HEK293 (cell line): Measurements from ENCODE around the gene TST.

Experiments
- CTCF ChIA-PET: fragments of 350-600 bp; formaldehyde crosslinking; extraction: SDS; loops from one replicate; lab custom pipeline; 2021; ENCODE audit warnings: antibody characterized with exemption; lab: Yijun Ruan, JAX
- POLR2A ChIA-PET: fragments of 300-600 bp; formaldehyde crosslinking; extraction: SDS; loops from one replicate; lab custom pipeline; 2020; ENCODE audit warnings: antibody characterized with exemption, inconsistent platforms; lab: Yijun Ruan, JAX
- H3K27ac ChIP-seq: fragments of 200-500 bp; sonication (Bioruptor generic); 2 replicates; pipeline ENCODE4 v1.5.1; 2014; ENCODE audit warnings: low read depth, low read length, control low read depth, inconsistent platforms; ENCODE audit errors: extremely low read depth
- H3K36me3 ChIP-seq, 2 experiments: fragments of 200-500 bp in 1 of 2; sonication (Bioruptor generic) in 1 of 2; 1 replicate in 1 of 2; 2 replicates in 1 of 2; pipeline ENCODE4 v1.5.1; 2014 to 2017; ENCODE audit warnings: inconsistent platforms in 2 of 2, low read length in 2 of 2; ENCODE audit not compliant: control insufficient read depth in 2 of 2, insufficient read depth in 1 of 2
- H3K4me1 ChIP-seq: fragments of 200-500 bp; sonication (Bioruptor generic); 2 replicates; pipeline ENCODE4 v1.5.1; 2014; ENCODE audit warnings: mild to moderate bottlenecking, low read length, inconsistent platforms; ENCODE audit not compliant: control insufficient read depth, insufficient read depth
- H3K4me3 ChIP-seq: 2 replicates; pipeline ENCODE4 v1.5.1; 2011; ENCODE audit warnings: low read depth, mild to moderate bottlenecking, control low read depth, low read length, moderate library complexity
- H3K9me3 ChIP-seq: fragments of 200-500 bp; sonication (Bioruptor generic); 2 replicates; pipeline ENCODE4 v1.5.1; 2014; ENCODE audit warnings: low read depth, low read length, inconsistent platforms; ENCODE audit not compliant: control insufficient read depth, insufficient read depth
- GLI2 ChIP-seq: fragments of 450-650 bp; formaldehyde crosslinking; IDR thresholded peaks from 2 replicates; pipeline ENCODE4; 2017; ENCODE audit warnings: missing biosample characterization, missing genetic modification characterization, low read depth, borderline replicate concordance
- GLIS2 ChIP-seq: fragments of 450-650 bp; formaldehyde crosslinking; IDR thresholded peaks from 2 replicates; pipeline ENCODE4 v1.5.1; 2016; ENCODE audit warnings: missing biosample characterization, missing genetic modification characterization
- IKZF3 ChIP-seq: fragments of 450-650 bp; IDR thresholded peaks from 2 replicates; pipeline ENCODE4 v1.5.0; 2018; ENCODE audit warnings: missing biosample characterization, mild to moderate bottlenecking, missing genetic modification characterization, moderate library complexity
- REPIN1 ChIP-seq: fragments of 450-650 bp; formaldehyde crosslinking; IDR thresholded peaks from 2 replicates; pipeline ENCODE4 v1.5.1; 2017; ENCODE audit warnings: missing biosample characterization, missing genetic modification characterization, low read depth
- SP2 ChIP-seq: fragments of 450-650 bp; formaldehyde crosslinking; IDR thresholded peaks from 2 replicates; pipeline ENCODE4 v1.5.1; 2016; ENCODE audit warnings: missing biosample characterization, missing genetic modification characterization
- SP3 ChIP-seq: fragments of 450-650 bp; formaldehyde crosslinking; IDR thresholded peaks from 2 replicates; pipeline ENCODE4 v1.5.1; 2016; ENCODE audit warnings: missing biosample characterization, missing genetic modification characterization
- YY2 ChIP-seq: fragments of 450-650 bp; formaldehyde crosslinking; IDR thresholded peaks from 2 replicates; pipeline ENCODE4 v1.5.1; 2016; ENCODE audit warnings: missing biosample characterization, missing genetic modification characterization
- ZFP37 ChIP-seq: fragments of 450-650 bp; formaldehyde crosslinking; IDR thresholded peaks from 2 replicates; pipeline ENCODE4 v1.5.1; 2016; ENCODE audit warnings: missing biosample characterization, missing genetic modification characterization
- ZFP41 ChIP-seq: fragments of 450-650 bp; formaldehyde crosslinking; IDR thresholded peaks from 2 replicates; pipeline ENCODE4 v1.5.1; 2016; ENCODE audit warnings: missing biosample characterization, missing genetic modification characterization, borderline replicate concordance
- ZFP69B ChIP-seq: fragments of 450-650 bp; formaldehyde crosslinking; IDR thresholded peaks from 2 replicates; pipeline ENCODE4 v1.5.1; 2016; ENCODE audit warnings: missing biosample characterization, missing genetic modification characterization
- ZNF121 ChIP-seq: fragments of 450-650 bp; formaldehyde crosslinking; IDR thresholded peaks from 2 replicates; pipeline ENCODE4 v1.5.1; 2016; ENCODE audit warnings: missing biosample characterization, missing genetic modification characterization
- ZNF169 ChIP-seq: fragments of 450-650 bp; formaldehyde crosslinking; IDR thresholded peaks from 2 replicates; pipeline ENCODE4 v1.5.1; 2016; ENCODE audit warnings: missing biosample characterization, missing genetic modification characterization
- ZNF214 ChIP-seq: fragments of 450-650 bp; formaldehyde crosslinking; IDR thresholded peaks from 2 replicates; pipeline ENCODE4 v1.5.1; 2017; ENCODE audit warnings: missing biosample characterization, mild to moderate bottlenecking, missing genetic modification characterization, borderline replicate concordance
- ZNF324 ChIP-seq: fragments of 450-650 bp; formaldehyde crosslinking; IDR thresholded peaks from 2 replicates; pipeline ENCODE4 v1.5.1; 2016; ENCODE audit warnings: missing biosample characterization, missing genetic modification characterization
- ZNF335 ChIP-seq: fragments of 450-650 bp; formaldehyde crosslinking; conservative IDR thresholded peaks from 2 replicates; pipeline ENCODE4 v1.5.1; 2016; ENCODE audit warnings: missing biosample characterization, missing genetic modification characterization
- ZNF341 ChIP-seq: fragments of 450-650 bp; formaldehyde crosslinking; IDR thresholded peaks from 2 replicates; pipeline ENCODE4; 2016; ENCODE audit warnings: low read depth, missing biosample characterization, missing genetic modification characterization
- ZNF354C ChIP-seq: fragments of 450-650 bp; formaldehyde crosslinking; IDR thresholded peaks from 2 replicates; pipeline ENCODE4 v1.5.1; 2016; ENCODE audit warnings: missing biosample characterization, missing genetic modification characterization, low read depth, borderline replicate concordance
- ZNF391 ChIP-seq: fragments of 450-650 bp; formaldehyde crosslinking; IDR thresholded peaks from 2 replicates; pipeline ENCODE4 v1.5.1; 2016; ENCODE audit warnings: low read depth, missing biosample characterization, missing genetic modification characterization, borderline replicate concordance
- ZNF514 ChIP-seq: fragments of 450-650 bp; formaldehyde crosslinking; IDR thresholded peaks from 2 replicates; pipeline ENCODE4 v1.5.1; 2016; ENCODE audit warnings: missing biosample characterization, missing genetic modification characterization
- ZNF600 ChIP-seq: fragments of 450-650 bp; formaldehyde crosslinking; IDR thresholded peaks from 2 replicates; pipeline ENCODE4 v1.5.1; 2016; ENCODE audit warnings: missing biosample characterization, missing genetic modification characterization
- ZNF610 ChIP-seq: fragments of 450-650 bp; formaldehyde crosslinking; IDR thresholded peaks from 2 replicates; pipeline ENCODE4 v1.5.1; 2016; ENCODE audit warnings: missing biosample characterization, missing genetic modification characterization, borderline replicate concordance
- ZNF658 ChIP-seq: fragments of 450-650 bp; formaldehyde crosslinking; IDR thresholded peaks from 2 replicates; pipeline ENCODE4; 2016; ENCODE audit warnings: missing biosample characterization, missing genetic modification characterization
- TF ChIP-seq, protein P1 (sequence below): fragments of 450-650 bp; formaldehyde crosslinking; IDR thresholded peaks from 2 replicates; pipeline ENCODE4 v1.5.1; 2016; ENCODE audit warnings: missing biosample characterization, missing genetic modification characterization
- TF ChIP-seq, protein P2 (sequence below): fragments of 450-650 bp; formaldehyde crosslinking; IDR thresholded peaks from 2 replicates; pipeline ENCODE4 v1.5.1; 2017; ENCODE audit warnings: missing biosample characterization, missing genetic modification characterization
- TF ChIP-seq, protein P3 (sequence below): fragments of 450-650 bp; formaldehyde crosslinking; IDR thresholded peaks from 2 replicates; pipeline ENCODE4 v1.5.1; 2016; ENCODE audit warnings: missing biosample characterization, missing genetic modification characterization
- TF ChIP-seq, protein P4 (sequence below): fragments of 450-650 bp; formaldehyde crosslinking; optimal IDR thresholded peaks from 2 replicates; pipeline ENCODE3; 2016; ENCODE audit warnings: missing biosample characterization, mild to moderate bottlenecking, missing genetic modification characterization

The TST gene

DNA sequence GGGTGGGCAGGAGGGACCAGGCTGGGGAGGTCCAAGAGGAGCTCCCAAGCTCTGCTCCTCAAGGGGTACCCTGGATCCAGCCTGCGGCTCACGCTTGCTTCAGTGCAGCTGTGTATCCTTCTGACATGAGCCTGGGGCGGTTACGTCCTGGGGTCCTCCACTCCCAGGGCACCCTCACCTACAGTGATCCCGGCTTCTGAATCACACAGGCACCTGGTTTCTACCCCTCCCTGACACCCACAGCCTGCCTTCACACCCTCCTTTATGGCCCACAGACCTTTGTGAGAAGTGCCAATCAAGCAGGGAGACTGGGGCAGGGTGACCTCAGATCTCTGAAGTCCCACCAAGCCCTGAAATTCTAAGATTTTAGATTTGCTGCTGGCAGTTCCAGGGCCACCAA, 1.8 kb upstream of the TST start:
- Histone ChIP-seq H3K4me1 (no peaks in the 10 kb centered on the region), H3K9me3 (no peaks in the 10 kb centered on the region), H3K4me3 (no peak overlapping the region), H3K27ac (no peak overlapping the region), H3K36me3 (peaks cover 6 to 48% of the 10 kb centered on the region in 2 experiments; a peak in 2 of 3 replicates)
- CTCF ChIA-PET = interaction anchor here (0.6 to 4.3 kb wide), 16 partner anchors 10 to 1116 kb away, joined by 3 to 39 read pairs (median 5); no protein-coding TSS in a partner anchor
- POLR2A ChIA-PET = interaction anchor here (1.1 kb wide), 1 partner anchor 20 kb away, joined by 3 read pairs; no protein-coding TSS in a partner anchor
- TF ChIP-seq SP3 (tag by site-specific recombination) = no peak
- TF ChIP-seq, protein P1, sequence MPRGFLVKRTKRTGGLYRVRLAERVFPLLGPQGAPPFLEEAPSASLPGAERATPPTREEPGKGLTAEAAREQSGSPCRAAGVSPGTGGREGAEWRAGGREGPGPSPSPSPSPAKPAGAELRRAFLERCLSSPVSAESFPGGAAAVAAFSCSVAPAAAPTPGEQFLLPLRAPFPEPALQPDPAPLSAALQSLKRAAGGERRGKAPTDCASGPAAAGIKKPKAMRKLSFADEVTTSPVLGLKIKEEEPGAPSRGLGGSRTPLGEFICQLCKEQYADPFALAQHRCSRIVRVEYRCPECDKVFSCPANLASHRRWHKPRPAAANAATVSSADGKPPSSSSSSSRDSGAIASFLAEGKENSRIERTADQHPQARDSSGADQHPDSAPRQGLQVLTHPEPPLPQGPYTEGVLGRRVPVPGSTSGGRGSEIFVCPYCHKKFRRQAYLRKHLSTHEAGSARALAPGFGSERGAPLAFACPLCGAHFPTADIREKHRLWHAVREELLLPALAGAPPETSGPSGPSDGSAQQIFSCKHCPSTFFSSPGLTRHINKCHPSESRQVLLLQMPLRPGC (tag by site-specific recombination) = no peak
- no peak for TF ChIP-seq ZNF324 (tag by site-specific recombination)
- no peak for TF ChIP-seq ZFP41 (tag by site-specific recombination)
- TF ChIP-seq, protein P2, sequence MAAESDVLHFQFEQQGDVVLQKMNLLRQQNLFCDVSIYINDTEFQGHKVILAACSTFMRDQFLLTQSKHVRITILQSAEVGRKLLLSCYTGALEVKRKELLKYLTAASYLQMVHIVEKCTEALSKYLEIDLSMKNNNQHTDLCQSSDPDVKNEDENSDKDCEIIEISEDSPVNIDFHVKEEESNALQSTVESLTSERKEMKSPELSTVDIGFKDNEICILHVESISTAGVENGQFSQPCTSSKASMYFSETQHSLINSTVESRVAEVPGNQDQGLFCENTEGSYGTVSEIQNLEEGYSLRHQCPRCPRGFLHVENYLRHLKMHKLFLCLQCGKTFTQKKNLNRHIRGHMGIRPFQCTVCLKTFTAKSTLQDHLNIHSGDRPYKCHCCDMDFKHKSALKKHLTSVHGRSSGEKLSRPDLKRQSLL (tag by site-specific recombination) = no peak
- TF ChIP-seq ZNF514 (tag by site-specific recombination) = no peak
- TF ChIP-seq GLI2 = no peak
- no peak for TF ChIP-seq REPIN1 (tag by site-specific recombination)
- no peak for TF ChIP-seq ZNF658
- TF ChIP-seq GLIS2 (tag by site-specific recombination) = no peak
- TF ChIP-seq ZNF121 (tag by site-specific recombination) = no peak
- TF ChIP-seq ZNF169 (tag by site-specific recombination) = no peak
- TF ChIP-seq ZNF354C (tag by site-specific recombination) = no peak
- no peak for TF ChIP-seq ZNF341 (tag by site-specific recombination)
- no peak for TF ChIP-seq YY2 (tag by site-specific recombination)
- TF ChIP-seq IKZF3 (tag by site-specific recombination) = no peak
- TF ChIP-seq ZNF600 (tag by site-specific recombination) = no peak

DNA sequence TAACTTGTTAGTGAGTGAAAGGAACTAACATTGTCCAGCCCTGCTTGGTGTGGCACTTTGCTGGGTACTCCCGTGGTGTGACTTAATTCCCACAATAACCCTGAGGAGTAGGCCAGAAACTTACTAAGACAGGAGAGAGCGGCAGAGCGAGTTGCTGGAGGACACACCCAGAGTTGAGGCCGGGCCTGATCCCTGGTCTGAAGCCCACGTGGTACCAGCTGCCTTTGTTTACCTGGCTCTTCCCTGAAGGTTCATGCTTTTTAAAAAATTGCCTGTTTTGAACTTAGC, 889 bp upstream of the TST start:
- POLR2A ChIA-PET = interaction anchor here (1.1 to 3.0 kb wide), 6 partner anchors 7 to 177 kb away, joined by 3 to 13 read pairs (median 6); no protein-coding TSS in a partner anchor

More for the DNA sequence above, 889 bp upstream of the TST start:
- H3K36me3 ChIP-seq = peaks cover 4 to 39% of the 10 kb centered on the region in 2 experiments; a peak in 2 of 3 replicates
- CTCF ChIA-PET = interaction anchor here (0.9 to 4.3 kb wide), 5 partner anchors 11 to 34 kb away, joined by 4 to 39 read pairs (median 12); no protein-coding TSS in a partner anchor
- TF ChIP-seq, protein P3, sequence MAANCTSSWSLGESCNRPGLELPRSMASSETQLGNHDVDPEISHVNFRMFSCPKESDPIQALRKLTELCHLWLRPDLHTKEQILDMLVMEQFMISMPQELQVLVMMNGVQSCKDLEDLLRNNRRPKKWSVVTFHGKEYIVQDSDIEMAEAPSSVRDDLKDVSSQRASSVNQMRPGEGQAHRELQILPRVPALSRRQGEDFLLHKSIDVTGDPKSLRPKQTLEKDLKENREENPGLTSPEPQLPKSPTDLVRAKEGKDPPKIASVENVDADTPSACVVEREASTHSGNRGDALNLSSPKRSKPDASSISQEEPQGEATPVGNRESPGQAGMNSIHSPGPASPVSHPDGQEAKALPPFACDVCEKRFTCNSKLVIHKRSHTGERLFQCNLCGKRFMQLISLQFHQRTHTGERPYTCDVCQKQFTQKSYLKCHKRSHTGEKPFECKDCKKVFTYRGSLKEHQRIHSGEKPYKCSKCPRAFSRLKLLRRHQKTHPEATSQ (tag by site-specific recombination) = no peak
- TF ChIP-seq ZNF610 (tag by site-specific recombination) = 0 out of 2 replicates have a peak, but pooled peaks have one; percentile 9
- no peak for TF ChIP-seq ZFP69B (tag by site-specific recombination)
- TF ChIP-seq SP2 (tag by site-specific recombination) = no peak
- 0 out of 2 replicates have a peak, but pooled peaks have one; percentile 2 for TF ChIP-seq ZNF391 (tag by site-specific recombination)
- peak; percentile 52; the same call in 1 of the 2 replicates for TF ChIP-seq ZNF335 (tag by site-specific recombination)
- TF ChIP-seq ZFP37 (tag by site-specific recombination) = no peak
- TF ChIP-seq, protein P4, sequence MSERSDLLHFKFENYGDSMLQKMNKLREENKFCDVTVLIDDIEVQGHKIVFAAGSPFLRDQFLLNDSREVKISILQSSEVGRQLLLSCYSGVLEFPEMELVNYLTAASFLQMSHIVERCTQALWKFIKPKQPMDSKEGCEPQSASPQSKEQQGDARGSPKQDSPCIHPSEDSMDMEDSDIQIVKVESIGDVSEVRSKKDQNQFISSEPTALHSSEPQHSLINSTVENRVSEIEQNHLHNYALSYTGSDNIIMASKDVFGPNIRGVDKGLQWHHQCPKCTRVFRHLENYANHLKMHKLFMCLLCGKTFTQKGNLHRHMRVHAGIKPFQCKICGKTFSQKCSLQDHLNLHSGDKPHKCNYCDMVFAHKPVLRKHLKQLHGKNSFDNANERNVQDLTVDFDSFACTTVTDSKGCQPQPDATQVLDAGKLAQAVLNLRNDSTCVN (tag by site-specific recombination) = no peak
- TF ChIP-seq ZNF214 = no peak
- no peaks in the 10 kb centered on the region for H3K9me3 ChIP-seq
- peak overlapping the region; percentile 82 for H3K4me3 ChIP-seq
- peak overlapping the region; percentile 97 for H3K27ac ChIP-seq
- H3K4me1 ChIP-seq = no peaks in the 10 kb centered on the region
